ENCODE measurements around the gene ASB3. TPM values are rescaled to one million over a fixed set of nuclear protein-coding genes. Genes with fewer than 3 reads are reported as not detected.

The ASB3 gene
- total and polyA plus RNA-seq, 12 donors, result 10.1 to 51.3 (median 21.4) TPM

DNA sequence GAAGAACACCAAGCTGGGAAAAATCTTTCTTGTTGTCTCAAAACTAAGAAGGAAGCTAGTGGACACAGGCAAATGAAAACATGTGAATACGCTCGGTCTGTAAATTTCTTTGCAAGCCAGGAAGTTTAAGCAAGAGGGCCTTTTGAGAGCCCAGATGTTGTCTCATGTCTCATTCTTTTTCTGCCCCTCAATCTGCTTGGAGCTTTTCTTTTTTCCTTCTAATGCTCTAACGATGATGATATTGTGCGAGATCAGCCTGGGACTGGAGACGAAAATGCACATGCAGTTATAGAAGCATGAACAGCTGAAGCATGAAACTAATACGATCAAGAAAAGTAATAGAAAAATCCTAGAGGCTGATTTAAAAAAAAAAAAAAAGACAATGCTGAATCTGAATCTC is 157.8 kb downstream of the ASB3 start:
- intact Hi-C loops (cut with DNase I), result no loop called here
- no peak overlapping the region for H3K4me3 ChIP-seq
- 75 to 81% (median 80%) methylated on average over 6 of the region's 6 CpGs for WGBS, 4 donors
- no peaks in the 10 kb centered on the region for H3K4me1 ChIP-seq (replicated peaks in 1 of 2)
- no peaks in the 10 kb centered on the region for H3K9me3 ChIP-seq (replicated peaks in 1 of 3)
- H3K27ac ChIP-seq, result no peak overlapping the region
- no peak for TF ChIP-seq POLR2A (IDR thresholded peaks at IDR 0.05)
- no peak for TF ChIP-seq CTCF (IDR thresholded peaks at IDR 0.05)
- H3K36me3 ChIP-seq (replicated peaks in 1 of 2), result no peaks in the 10 kb centered on the region
- H3K27me3 ChIP-seq, result no peaks in the 10 kb centered on the region
- no peak for DNase-seq

DNA sequence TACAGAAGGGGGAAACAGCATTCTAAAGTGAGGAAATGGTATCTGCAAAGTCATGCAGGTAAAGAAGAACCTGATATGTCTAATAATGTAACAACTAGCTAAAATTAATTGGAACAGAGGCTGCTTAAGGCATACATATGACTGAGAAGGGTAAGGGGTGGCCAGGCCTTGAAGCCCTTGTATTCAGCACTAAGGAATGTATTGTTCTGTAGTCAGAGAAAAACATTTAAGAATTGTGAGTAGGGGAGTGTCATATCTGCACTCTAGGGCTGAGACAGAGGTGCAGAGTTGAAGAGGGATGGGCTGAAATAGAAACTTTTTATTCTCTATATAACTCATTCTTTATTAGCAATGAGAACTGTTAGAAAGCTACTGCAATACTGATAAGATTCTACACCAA is 164.6 kb downstream of the ASB3 start:
- no peak for TF ChIP-seq POLR2A (IDR thresholded peaks at IDR 0.05)
- no peak for TF ChIP-seq CTCF (IDR thresholded peaks at IDR 0.05)
- H3K9me3 ChIP-seq (replicated peaks in 1 of 3), result no peaks in the 10 kb centered on the region
- intact Hi-C loops (cut with DNase I), result no loop called here
- no peak overlapping the region for H3K27ac ChIP-seq
- no peaks in the 10 kb centered on the region for H3K4me1 ChIP-seq (replicated peaks in 1 of 2)
- H3K36me3 ChIP-seq (replicated peaks in 1 of 2), result no peaks in the 10 kb centered on the region
- H3K27me3 ChIP-seq, result no peaks in the 10 kb centered on the region
- no peak overlapping the region for H3K4me3 ChIP-seq
- DNase-seq, result no peak

DNA sequence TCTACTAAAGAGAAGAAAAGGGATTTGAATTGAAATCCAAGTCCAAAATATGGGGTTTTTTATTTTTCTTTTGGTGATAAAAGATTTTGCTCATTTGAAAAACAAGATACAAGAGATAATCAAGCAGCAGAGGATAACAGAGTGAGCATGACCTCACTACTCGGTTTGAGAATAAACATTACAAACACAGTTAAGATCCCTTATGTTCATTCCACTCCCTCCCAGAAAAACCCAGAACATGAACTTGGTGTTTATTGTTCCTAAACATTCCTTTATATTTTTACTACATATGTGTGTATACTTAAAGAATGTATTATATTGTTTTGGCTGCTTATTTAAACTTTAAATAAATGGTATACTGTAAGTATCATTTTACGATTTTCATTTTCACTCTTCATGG is 165.8 kb downstream of the ASB3 start:
- Histone ChIP-seq H3K36me3 (replicated peaks in 1 of 2) (no peaks in the 10 kb centered on the region), H3K4me1 (replicated peaks in 1 of 2) (no peaks in the 10 kb centered on the region), H3K9me3 (replicated peaks in 1 of 3) (no peaks in the 10 kb centered on the region), H3K27ac (no peak overlapping the region), H3K4me3 (no peak overlapping the region), H3K27me3 (no peaks in the 10 kb centered on the region)
- TF ChIP-seq POLR2A (IDR thresholded peaks at IDR 0.05), result no peak
- 77 to 89% (median 84%) methylated on average over 2 of the region's 2 CpGs for WGBS, 4 donors
- DNase-seq, result no peak
- intact Hi-C loops (cut with DNase I), result no loop called here

Other genes starting within 250 kb of the ASB3 start
- gene CHAC2, start 19.1 kb downstream of the ASB3 start, total RNA-seq, result 10 to 100 TPM in 1 of 9 donors, 1 to 10 TPM in 7, under 1 TPM in 1; 0.85 to 11.1 (median 4.8) TPM
- gene CHAC2, start 19.1 kb downstream of the ASB3 start, polyA plus RNA-seq, result 10 to 100 TPM in 1 of 3 donors, 1 to 10 TPM in 2; 2.0 to 18.6 (median 2.9) TPM
- 100 to 1,000 TPM in 2 of 9 donors, 10 to 100 TPM in 7; 41.6 to 129 (median 56.4) TPM for gene ERLEC1, start 91 bp upstream of the ASB3 start, total RNA-seq
- 100 to 1,000 TPM in 1 of 3 donors, 10 to 100 TPM in 2; 18.4 to 149 (median 20.8) TPM for gene ERLEC1, start 91 bp upstream of the ASB3 start, polyA plus RNA-seq
- gene GPR75, start 73.0 kb upstream of the ASB3 start, total RNA-seq, result 1 to 10 TPM; 3.1 to 9.0 (median 4.1) TPM
- 1 to 10 TPM in 1 of 3 donors, under 1 TPM in 2; 0.47 to 2.7 (median 0.88) TPM for gene GPR75, start 73.0 kb upstream of the ASB3 start, polyA plus RNA-seq
- gene PSME4, start 184.0 kb upstream of the ASB3 start, total RNA-seq, result 10 to 100 TPM; 23.9 to 54.9 (median 42.4) TPM
- gene PSME4, start 184.0 kb upstream of the ASB3 start, polyA plus RNA-seq, result 10 to 100 TPM; 25.3 to 42.7 (median 40.2) TPM

Measured in adrenal gland (tissue), 12 donors.